Subcutaneous adipose tissue (tissue), 4 donors: ENCODE results near the gene VTA1. TPM values are rescaled to one million over a fixed set of nuclear protein-coding genes. Genes with fewer than 3 reads are reported as not detected.

Experiments used
- CTCF ChIP-seq: fragments of 450-650 bp; IDR thresholded peaks from one replicate; pipeline ENCODE4 v1.5.1; 2016; ENCODE audit warnings: low read depth, mild to moderate bottlenecking, control low read depth, antibody characterized with exemption, moderate library complexity
- total RNA-seq, 4 donors: library from RNA; depleted of rRNA; stranded (reverse); fragments of >200 nt; gene quantifications; one replicate each; pipeline ENCODE4 v1.1.0, GENCODE V29; 2016

VTA1 gene
- 10 to 100 TPM; 21.1 to 47.0 (median 38.4) TPM for total RNA-seq

- no peak for TF ChIP-seq CTCF
Measured at GRCh38 chr6:142146828-142147662, at the start of gene VTA1, which contains the start of gene NMBR. VTA1 (plus strand) TSS chr6:142147263; CDS start chr6:142147288, 25 bp downstream. NMBR (minus strand) TSS chr6:142147122; CDS start chr6:142088658, 58,464 bp downstream.

- TF ChIP-seq CTCF: no peak
Measured at GRCh38 chr6:142112451-142113061, 34.5 kb upstream of the VTA1 start.

GRCh38 chr6:142117366-142117765, 29.7 kb upstream of the VTA1 start:
- no peak for TF ChIP-seq CTCF

GRCh38 chr6:142118328-142118727, 28.7 kb upstream of the VTA1 start:
- TF ChIP-seq CTCF: no peak

GRCh38 chr6:142118925-142119324, 28.1 kb upstream of the VTA1 start:
- TF ChIP-seq CTCF: no peak

GRCh38 chr6:142121342-142121741, 25.7 kb upstream of the VTA1 start:
- no peak for TF ChIP-seq CTCF

GRCh38 chr6:142130814-142131213, 16.2 kb upstream of the VTA1 start:
- no peak for TF ChIP-seq CTCF
